HPDE6-E6E7 (cell line): ENCODE results near the gene RCN1.
"Not testable (repeated sequence)": the region's sequence is repeated elsewhere in the genome, so short reads cannot be mapped to it uniquely, and the experiment has no call there.

Source experiments
- DNase-seq: peaks from one replicate; pipeline ENCODE4 v3.0.0; 2011; ENCODE audit warnings: missing footprints; ENCODE audit errors: extremely low spot score

RCN1 gene

DNA sequence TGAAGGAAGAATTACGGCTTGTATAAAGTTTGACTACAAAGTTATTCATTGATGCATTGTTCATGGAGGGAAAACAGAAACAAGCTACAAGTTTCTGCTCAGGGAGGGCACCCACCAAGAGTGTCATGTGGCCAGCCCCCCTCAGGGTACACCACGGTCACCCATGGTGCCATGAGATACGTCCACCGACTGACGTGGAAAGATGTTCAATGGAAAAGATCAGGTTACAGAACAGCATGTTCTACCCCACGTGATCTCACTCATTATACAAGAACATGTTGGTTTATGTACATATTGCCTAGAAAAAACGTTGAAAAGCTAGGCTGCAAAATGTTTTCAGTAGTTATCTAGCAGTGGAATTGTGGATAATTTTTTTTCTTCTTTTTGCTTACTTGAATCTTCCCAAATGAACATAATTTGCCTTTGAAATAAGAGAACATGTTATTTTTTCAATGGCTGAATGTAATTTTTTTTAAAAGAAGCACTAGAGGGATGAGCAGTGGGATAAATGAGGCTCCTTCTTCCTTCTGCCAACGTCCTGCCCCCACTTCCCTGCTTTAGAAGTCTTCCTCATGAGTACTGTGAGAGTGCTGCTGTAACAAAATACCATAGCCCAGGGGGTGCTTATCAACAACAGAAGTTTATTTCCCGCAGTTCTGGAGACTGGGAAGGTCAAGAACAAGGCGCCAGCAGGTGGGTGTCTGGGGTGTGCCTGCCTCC lies 22.5 kb downstream of the RCN1 start:
- no peak for DNase-seq

DNA sequence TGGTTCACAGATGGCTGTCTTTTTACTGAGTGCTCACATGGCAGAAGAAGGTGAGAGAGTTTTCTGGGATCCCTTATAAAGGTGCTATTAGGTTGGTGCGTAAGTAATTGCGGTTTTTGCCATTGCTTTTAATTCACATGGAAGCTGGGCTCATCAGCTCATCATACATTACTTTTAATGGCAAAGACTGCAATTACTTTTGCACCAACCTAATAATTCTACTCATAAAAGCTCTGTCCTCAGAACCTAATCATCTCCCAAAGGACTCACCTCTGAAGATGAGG lies 23.0 kb downstream of the RCN1 start:
- DNase-seq, result no peak

DNA sequence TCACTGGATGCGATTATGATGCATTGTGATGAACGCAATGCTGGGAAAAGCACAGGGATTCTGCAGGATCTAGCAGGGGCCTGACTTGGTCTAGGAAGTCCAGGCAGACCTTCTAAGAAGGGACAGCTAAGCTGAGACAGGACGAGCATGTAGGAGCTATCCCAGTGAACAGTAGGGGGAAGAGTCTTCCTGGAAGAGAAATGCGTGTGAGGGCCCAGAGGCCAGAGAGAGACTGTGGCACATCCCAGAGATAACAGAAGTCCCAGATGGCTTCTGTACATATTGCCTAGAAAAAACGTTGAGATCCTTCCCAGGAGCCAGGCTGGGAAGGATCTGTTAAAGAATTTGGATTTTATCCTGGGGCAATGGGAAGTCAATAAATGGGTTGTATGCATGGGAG lies 24.6 kb downstream of the RCN1 start:
- no peak for DNase-seq

DNA sequence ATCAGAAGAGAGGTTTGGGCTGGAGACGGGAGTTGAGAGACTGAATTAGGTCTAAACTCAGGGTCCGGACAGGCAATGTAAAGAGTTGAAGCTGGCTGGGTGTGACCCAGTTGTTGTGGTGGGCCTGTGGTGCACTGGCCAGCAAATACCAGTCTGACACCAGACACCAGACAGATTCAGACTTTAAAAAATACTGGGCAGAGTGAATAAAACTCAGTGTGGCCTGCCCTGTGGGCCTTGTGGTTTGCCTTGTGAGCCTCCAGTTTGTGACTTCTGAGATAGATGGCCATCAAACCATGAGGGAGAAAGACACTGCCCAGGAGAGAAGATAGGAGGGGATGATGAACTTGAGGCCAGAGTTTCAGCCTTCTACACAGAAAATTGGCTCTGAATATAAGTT lies 25.8 kb downstream of the RCN1 start:
- no peak for DNase-seq

DNA sequence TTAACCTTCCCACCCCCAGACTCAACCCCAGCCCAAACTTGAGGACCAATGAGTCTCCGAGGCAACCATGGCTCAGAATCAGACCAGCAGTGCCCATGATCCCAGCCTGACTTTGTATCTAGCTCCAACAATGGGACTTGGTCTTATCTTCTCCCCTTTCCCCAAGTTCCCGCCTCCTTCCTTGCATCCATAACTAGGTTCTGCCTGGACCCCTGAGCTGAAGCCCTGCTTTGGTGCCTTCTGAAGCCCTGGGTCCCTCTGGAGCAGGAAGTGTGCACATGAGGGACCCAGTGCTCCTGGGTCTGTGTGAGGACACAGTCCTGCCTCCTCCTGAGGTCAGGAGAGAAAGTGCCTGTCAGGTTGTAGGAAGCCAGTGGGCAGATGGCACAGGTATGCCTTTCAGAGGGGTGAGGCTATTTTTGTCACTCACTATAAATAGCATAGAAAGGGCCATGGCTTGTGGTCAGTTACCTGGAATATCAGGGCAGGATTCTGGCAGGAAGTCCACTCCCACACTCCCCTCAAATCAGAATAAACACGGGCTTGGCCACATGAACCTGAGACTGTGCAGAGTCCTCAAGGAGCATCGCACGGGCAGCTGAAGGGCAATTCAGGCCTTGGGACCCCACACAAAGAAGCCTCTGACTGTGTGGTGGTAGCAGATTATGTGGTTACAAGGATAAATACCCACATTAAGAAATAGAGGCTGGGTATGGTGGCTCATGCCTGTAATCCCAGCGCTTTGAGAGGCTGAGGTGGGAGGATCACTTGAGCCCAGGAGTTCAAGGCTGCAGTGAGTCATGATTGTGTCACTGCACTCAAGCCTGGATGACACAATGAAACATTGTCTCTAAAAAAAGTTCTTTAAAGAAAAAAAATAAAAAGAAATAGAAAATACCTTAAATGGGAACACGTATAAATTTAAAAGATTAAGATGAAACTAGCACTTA lies 27.4 kb downstream of the RCN1 start:
- no peak for DNase-seq

DNA sequence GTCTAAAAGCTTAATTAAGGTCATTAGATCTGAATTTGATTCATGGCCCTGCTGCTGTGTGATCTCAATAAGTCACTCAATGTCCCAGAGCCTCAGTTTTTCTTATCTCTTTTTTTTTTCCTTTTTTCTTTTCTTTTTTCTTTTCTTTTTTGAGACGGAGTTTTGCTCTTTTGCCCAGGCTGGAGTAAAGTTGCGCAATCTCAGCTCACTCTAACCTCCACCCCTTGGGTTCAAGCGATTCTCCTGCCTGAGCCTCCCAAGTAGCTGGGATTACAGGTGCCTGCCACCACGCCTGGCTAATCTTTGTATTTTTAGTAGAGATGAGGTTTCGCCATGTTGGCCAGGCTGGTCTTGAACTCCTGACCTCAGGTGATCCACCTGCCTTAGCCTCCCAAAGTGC lies 28.3 kb downstream of the RCN1 start:
- not testable (repeated sequence) for DNase-seq

DNA sequence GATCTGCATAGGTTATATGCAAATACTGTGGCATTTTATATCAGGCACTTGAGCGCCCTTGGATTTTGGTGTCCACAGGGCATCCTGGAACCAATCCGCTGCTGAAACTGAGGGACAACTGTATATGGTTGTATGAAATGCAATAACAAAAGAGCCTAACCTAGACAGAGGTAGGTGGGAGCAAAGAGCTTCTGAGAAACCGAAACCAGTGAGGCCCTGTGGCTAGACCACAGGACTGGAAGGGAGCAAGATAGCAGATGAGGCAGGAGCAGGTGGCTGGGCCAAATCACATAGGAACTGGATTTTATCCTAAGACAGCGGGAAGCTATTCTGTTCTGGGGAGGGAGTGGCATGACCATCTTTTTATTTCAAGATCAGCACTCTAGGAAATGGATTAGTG lies 30.1 kb downstream of the RCN1 start:
- no peak for DNase-seq

DNA sequence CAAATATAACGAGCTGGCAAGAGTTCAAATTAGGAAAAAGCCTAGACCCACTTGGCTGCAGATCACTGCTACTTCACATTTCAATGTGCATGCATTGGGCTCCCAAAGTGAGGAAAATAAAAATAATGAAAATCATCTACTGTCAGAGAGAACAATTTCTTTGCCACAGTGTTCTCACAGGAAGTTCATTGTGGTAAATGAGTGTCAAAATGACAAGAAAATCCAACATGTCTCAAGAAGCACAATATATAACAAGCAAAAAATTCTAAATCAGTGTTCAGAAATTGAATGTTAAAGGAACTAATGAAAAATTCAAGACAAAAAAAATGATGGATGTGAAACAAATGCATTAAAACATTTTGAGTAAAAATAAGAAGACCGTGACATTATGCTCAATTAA lies 31.3 kb downstream of the RCN1 start:
- no peak for DNase-seq

DNA sequence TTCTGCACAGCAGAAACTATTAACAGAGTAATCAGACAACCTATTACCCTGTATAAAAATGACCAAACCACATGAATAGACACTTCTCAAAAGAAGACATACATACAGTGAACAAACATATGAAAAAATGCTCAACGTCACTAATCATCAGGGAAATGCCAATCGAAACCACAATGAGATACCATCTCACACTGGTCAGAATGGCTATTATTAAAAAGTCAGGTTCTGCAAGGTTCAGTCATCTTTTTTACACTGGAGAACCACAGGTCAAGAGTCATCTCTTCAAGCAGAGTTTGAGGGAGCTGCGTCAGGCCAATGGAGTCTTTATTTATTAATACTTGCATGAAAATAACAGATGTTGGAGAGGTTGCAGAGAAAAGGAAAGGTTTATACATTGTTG lies 40.4 kb downstream of the RCN1 start:
- no peak for DNase-seq

DNA sequence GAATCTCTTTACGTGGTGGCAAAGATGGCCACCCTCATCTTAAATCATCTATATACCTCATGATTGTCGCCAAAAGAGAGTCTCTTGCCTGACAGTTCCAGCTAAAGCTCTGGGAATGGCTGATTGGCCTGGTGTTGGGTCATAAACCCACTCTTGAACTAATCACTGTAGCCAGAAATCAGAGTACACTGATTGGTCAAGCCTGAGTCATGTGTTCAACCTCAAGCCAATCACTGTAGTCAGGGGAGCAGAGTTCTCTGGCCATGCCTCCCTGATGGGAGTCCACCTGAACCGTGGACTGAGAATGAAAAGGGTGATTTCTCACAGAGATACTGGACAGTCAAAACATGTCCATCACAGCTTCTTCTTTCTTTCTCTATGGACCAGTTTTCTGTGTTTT lies 45.8 kb downstream of the RCN1 start:
- no peak for DNase-seq

DNA sequence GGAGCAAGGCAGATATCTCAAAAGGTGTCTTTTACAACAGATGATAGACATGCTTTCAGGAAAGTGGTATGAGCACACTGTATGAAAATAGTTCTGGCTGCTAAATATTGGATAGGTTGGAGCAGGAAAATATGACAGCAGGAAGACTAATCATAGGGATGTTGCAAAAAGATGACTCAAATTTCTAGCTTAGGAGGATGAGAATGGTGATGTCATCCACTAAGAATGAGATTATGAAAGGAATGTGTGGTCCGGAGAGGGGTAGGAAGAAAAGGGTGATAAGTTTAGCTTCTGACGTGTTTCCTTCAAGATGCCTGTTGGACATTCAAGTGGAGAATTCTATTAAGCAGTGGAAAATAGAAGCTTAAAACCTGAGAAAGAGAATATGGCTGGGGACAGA lies 46.4 kb downstream of the RCN1 start:
- peak; percentile 70 for DNase-seq

DNA sequence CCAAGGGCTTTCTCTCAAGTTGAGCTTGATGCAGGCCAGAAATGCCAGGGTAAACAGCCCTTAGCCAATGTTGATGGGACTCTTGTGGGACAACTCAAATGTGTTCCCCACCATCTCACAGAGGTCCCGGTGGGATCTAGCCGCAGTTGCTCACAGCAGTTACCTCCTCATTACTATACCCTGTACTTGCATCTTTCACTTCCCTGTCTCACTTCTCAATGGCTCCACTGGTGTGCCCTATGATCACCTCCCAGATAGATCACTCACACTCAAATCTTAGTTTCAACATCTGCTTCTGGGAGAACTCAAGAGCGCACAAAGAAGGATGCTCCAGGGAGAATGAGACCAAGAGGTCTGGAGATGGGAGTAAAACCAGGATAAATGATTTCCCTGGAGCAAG lies 47.0 kb downstream of the RCN1 start:
- DNase-seq, result no peak

DNA sequence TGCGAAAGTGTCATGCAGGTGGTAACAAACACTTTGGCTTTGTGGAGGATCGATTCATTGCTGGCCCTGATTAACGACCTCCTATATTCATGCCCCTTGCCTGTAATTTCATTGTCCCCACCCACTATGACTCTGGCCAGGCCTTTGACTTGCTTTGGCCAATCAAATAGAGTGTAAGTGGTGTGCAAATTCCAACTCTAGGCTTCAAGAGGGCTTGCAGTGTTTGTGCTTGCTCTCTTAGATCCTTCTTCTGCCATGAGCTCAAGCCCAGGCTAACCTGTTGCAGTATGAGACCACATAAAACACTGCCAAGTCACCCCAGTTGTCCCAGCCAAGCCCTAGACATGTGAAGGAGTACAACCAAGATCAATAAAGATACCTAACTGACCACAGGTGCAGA lies 48.0 kb downstream of the RCN1 start:
- no peak for DNase-seq

DNA sequence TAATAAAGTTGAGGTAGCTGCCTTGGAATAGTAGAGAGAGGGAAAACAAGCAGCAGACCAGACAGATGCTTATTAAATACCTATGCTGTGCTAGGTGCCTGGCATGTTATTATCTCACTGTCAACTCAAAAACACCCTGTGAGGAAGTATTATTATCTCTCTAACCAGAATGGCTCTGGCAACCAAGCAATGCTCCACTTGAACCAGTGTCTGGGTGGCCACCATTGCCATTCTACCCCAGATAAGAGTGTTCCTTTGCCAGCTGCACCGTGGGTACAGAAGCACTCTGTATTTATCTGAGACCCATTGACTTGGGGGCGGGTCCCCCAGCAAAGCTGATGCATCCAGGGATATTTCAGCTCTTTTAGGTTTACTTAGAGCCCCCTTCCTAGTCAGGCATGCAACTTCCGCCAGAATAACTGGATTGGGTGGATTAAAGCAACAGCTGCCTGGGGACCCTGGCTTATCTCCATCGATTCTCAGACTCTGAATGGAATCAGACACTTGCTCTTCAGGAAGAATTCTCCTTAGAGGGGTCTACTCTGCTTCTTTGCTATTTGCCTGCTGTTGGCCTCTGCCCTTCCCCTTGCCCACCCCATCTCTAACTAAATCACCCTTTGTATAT lies 49.1 kb downstream of the RCN1 start:
- no peak for DNase-seq

DNA sequence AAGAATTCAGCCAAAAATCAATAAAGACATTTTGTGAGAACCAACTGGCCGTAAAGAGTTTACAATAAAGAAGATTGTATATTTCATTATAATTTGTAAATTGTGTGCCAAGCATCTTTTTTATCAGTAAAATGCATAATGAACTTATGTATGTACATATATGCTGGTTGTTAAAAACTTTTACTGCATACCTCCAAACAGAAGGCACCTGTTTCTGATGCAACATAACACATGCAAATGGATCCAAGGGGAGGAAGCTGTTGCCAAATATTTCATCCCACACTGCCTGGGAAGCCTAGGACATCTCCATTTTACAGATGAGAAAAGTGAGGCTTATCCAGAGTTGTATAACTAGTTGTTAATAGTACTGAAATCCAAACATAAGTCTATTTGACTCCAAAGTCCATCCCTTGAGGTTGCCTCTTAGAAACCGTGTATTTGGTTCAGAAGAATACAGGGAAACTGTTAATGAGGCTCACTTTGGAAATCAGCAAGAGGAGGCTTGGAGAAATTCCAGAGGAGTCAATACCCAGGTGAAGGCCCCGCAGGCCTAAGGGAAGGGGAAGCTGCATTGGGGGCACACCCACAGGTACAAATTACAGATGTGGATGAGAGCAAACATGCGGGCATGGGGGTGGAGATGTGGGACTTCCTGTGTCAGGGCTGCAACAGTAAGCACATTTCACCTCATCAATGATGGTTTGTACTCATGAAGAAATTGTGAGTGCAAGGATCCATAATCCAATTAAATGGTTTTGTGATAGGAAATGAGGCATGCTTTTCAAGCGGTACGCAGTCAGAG lies 51.1 kb downstream of the RCN1 start:
- no peak for DNase-seq

DNA sequence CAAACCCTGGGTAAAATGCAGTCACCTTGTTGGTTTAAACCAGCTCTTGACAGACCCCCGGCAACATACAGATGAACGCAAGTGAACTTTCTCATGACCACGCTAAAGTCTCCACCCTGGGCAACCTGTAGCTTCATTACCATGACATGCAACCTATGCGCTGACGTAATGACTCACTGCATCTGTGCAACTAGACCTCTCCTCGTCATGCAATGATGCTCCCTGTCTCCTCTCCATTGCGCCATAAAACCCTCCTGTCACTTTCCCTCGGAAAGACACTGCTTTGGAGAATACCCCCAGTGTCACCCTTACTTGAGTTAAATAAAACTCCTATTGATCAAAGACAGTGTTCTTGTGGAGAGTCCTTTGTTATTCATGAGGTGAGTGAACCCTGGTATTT lies 52.5 kb downstream of the RCN1 start:
- DNase-seq, result no peak

DNA sequence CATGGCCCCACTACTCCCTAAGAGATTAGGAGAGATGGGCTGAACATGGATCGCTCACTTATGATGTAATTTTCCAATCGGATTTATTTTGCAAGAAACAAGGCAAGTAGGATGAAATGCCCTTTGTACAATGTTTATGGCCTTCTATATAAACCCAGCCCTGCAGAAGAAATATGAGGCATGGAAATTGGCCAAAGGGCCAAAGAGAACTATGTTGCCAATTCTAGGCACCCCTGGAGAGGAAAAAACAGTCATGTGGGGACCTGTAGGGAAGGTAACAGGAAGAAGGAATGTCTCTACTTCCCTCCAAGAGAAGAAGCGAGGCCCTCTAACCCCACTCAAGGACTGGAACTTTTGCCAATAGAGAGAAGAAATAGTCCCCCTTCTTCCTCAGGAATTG lies 54.4 kb downstream of the RCN1 start:
- DNase-seq, result no peak

DNA sequence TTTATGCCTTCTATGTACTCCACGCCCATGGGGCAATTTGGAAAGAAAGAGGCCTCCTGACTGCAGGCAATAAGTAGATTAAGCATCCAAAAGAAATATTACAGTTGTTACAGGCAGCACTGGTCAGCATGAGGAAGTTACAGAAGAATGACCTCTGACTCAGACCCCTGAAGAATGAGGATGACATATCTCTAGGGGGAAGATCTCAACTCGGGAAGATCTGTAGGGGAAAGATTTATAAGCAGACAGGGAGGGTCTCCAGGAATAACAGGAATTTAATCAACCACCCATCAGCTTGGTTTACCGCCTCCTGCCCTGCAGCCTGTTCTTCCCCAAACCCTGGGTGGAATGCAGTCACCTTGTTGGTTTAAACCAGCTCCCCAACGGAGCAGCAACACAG lies 58.0 kb downstream of the RCN1 start:
- DNase-seq, result no peak

DNA sequence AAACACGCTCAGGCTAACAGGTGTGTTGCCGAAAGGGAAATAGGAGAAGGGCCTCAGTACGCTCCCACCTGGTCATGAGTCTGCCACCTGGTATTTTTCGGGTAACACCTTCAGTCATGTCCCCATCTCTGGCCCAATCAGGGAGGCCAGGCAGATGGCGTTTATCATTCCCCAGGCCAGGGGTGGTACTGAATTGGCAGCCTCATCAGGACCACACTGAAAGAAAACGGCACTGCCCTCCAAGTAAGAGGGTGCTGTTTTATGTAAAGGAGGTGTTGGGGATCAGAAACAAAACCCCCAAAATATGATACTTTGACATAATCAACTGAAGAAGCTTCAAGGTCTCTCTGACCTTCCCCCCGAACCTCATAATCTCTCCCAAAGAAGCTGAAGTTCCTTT lies 58.9 kb downstream of the RCN1 start:
- DNase-seq, result no peak

DNA sequence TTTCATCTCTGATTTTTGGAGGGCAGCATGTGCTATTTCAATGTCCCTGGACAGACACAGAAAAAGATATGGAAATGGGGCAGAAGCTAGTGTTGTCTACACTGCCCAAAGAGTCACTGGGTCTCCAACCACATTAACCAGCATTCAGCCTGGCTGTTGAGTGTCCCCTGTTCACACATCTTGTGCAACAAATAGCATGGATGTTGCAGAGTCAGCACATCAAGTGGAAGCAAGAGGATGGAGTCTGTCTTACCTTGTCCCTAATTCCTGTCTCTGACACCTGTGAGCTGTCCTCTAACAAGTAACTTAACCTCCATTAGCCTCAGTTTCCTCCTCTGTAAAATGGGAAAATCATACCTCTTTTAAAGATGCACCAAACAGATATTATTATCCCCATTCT lies 60.2 kb downstream of the RCN1 start:
- DNase-seq, result no peak

DNA sequence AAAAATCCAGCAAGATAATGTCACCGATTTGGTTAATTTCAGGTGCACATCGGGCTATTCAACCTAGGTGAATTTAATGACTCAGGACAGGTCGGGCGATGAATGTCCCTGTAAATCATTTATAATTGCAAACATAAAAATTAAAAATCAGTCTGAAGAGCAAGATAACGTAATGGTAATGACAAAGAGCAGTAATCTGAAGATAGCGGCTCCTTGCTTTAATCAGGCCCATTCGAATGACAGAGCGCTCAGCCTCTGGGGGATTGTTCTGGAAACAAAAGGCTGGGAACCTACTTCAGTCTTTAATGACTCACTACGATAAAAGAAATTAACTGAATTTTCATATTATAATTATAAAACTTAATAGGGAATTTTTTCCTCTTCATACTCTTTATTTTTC lies 61.3 kb downstream of the RCN1 start:
- DNase-seq, result no peak

DNA sequence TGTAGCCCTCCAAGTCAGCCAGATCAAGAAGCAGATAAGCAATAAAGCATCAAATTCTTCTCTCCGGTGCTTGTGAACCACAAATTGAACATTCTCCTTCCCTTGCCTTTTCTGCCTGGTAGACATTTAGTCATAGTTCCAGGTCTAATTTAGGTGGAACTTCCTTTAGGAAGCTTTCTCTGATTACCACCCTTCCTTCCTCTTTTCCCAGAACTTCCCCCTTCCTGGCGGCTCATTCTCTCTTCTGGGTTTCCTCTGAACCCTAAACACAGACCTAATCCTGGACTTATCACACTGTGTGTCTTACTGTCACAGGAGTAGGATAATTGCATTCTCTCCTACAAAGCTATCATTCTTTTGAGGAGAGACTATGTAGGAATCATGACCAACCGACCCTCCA lies 61.9 kb downstream of the RCN1 start:
- no peak for DNase-seq
